AG10803 (cell line): ENCODE data around the gene SMIM27.
"Not testable (repeated sequence)": the region's sequence is repeated elsewhere in the genome, so short reads cannot be mapped to it uniquely, and the experiment has no call there.

Source experiments
- DNase-seq: peaks from one replicate; pipeline ENCODE4 v3.0.0; 2010; ENCODE audit warnings: low read depth
- H3K4me3 ChIP-seq: 2 replicates; pipeline ENCODE4 v1.5.1; 2011; ENCODE audit warnings: mild to moderate bottlenecking, low read length, control low read depth
- CTCF ChIP-seq: conservative IDR thresholded peaks from 2 replicates; pipeline ENCODE4 v1.5.1; 2011; ENCODE audit warnings: mild to moderate bottlenecking, low read length, control low read depth, inconsistent platforms

SMIM27 gene

DNA sequence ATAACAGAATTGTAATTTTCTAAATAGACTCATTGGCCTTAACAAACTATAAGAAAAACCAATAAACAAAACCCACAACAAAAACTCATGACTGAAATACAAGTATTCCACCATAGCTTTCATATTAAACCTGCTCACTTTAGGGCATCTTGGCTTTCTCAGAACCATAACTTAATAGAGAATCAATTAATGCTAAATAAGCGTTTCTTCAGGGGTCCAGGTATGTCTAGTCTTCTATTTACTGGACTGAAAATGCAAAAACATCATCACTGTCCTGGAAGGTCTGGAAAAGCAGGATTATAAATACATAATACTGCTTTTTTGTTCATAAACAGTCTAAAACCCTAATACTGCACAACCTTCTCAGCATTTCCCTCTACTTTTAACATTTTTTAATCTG lies 6.2 kb upstream of the SMIM27 start:
- no peak for DNase-seq
- no peak for TF ChIP-seq CTCF
- no peak overlapping the region for H3K4me3 ChIP-seq

DNA sequence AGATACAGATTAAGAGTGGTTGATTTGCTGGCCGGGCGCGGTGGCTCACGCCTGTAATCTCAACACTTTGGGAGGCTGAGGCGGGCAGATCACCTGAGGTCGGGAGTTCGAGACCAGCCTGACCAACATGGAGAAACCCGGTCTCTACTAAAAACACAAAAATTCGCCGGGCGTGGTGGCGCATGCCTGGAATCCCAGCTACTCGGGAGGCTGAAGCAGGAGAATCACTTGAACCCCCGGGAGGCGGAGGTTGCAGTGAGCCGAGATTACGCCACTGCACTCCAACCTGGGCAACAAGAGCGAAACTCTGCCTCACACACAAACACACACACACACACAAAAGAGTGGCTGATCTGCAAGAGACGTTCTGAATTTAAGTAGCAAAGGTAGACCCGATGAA lies 3.9 kb upstream of the SMIM27 start:
- H3K4me3 ChIP-seq, DNase-seq: not testable (repeated sequence)

DNA sequence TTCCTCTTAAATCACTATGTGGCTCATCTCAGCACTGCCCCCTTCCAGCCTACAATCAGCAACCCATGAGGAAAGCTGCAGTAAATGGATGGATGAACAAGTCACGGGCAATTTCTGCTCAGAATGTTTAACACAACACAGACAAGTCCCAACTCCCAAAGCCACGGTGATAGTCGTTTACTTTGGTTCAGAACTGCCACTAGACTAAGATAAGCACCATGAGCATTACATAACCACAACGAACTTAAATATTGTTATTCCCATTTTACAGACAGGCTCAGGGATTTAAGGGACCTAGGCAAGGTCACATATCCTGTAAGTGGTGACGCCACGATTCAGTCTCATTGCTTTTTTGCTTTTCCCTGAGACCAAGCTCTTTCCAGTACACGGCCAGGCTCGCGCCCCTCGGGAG lies 2.0 kb upstream of the SMIM27 start:
- peak; percentile 21; the same call in 1 of the 2 replicates for TF ChIP-seq CTCF
- H3K4me3 ChIP-seq: peak overlapping the region; percentile 85
- DNase-seq: peak; percentile 24

DNA sequence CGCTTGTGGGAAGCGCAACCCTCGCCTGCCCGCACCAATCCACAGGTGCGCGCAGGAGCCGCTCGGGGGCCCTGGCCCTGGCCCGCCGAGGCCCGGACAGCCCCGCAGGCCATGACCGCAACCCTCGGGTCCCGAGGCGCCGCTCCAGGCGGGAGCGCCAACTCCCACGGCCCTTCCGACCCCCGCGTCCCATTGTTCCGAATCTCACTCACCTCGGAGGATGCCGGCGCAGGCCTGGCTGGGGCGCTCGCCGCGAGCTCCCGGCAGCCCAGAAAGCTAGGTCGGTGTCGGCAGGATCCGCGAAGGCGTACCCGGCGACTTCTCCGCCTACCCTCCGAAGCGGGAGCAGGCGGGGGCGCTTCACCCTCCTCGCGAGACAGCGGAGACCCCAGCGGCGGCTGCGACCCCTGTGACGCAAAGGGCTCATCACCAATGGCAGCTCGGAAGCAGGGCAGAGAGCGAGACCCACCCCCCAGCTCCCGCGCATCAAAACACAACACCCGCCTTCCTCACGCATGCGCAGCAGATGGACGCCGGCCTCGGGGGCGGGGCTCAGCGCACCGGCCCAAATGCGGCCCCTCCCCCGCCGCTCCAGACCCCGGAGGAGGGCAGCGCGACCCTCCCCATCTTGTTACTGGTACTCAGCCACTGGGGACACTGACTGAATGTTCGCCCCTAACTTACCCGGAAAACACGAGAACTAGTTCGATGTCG lies 1.4 kb upstream of the SMIM27 start:
- no peak; the same call in 1 of the 2 replicates for TF ChIP-seq CTCF
- DNase-seq: peak; percentile 86
- peak overlapping the region; percentile 85 for H3K4me3 ChIP-seq

- TF ChIP-seq CTCF: no peak
- peak overlapping the region; percentile 85 for H3K4me3 ChIP-seq
- DNase-seq: peak; percentile 46
Observed at GRCh38 chr9:32551276-32552051, 663 bp upstream of the SMIM27 start.

- peak; percentile 15 for DNase-seq
Observed at GRCh38 chr9:32554107-32554506, 2.0 kb downstream of the SMIM27 start.

GRCh38 chr9:32554591-32554990 lies 2.5 kb downstream of the SMIM27 start:
- TF ChIP-seq CTCF: no peak
- no peak for DNase-seq
- no peak overlapping the region for H3K4me3 ChIP-seq

More at GRCh38 chr9:32554107-32554506, 2.0 kb downstream of the SMIM27 start:
- no peak overlapping the region for H3K4me3 ChIP-seq
- TF ChIP-seq CTCF: no peak
